ENCODE results near the gene MGAT4B.
A peak's percentile ranks its signal among the peaks of the same experiment; 100 is the strongest.
"Not testable (repeated sequence)": the region's sequence is repeated elsewhere in the genome, so short reads cannot be mapped to it uniquely, and the experiment has no call there.

MGAT4B gene

GRCh38 chr5:179806250-179807048 lies at the start of gene MGAT4B:
Gene MGAT4B, minus strand, starts transcription at chr5:179806866. Its CDS starts 283 bp downstream, at chr5:179806583.
- peak; percentile 32 for DNase-seq

GRCh38 chr5:179854356-179854755 lies 47.7 kb upstream of the MGAT4B start:
- no peak for DNase-seq

- DNase-seq, result no peak
Observed at GRCh38 chr5:179852993-179853547, 46.4 kb upstream of the MGAT4B start.

GRCh38 chr5:179841621-179842020 lies 35.0 kb upstream of the MGAT4B start:
- DNase-seq, result no peak

GRCh38 chr5:179840766-179841165 lies 34.1 kb upstream of the MGAT4B start:
- DNase-seq, result no peak

- no peak for DNase-seq
Observed at GRCh38 chr5:179840321-179840720, 33.7 kb upstream of the MGAT4B start.

GRCh38 chr5:179839328-179840256 lies 32.9 kb upstream of the MGAT4B start:
- no peak for DNase-seq

GRCh38 chr5:179837076-179838011 lies 30.7 kb upstream of the MGAT4B start:
- DNase-seq, result no peak

GRCh38 chr5:179836225-179837019 lies 29.8 kb upstream of the MGAT4B start:
- DNase-seq, result no peak

- not testable (repeated sequence) for DNase-seq
Observed at GRCh38 chr5:179834871-179835270, 28.2 kb upstream of the MGAT4B start.

GRCh38 chr5:179834120-179834519 lies 27.5 kb upstream of the MGAT4B start:
- no peak for DNase-seq

- no peak for DNase-seq
Observed at GRCh38 chr5:179833709-179834070, 27.0 kb upstream of the MGAT4B start.

GRCh38 chr5:179833056-179833708 lies 26.5 kb upstream of the MGAT4B start:
- no peak for DNase-seq

- DNase-seq, result no peak
Observed at GRCh38 chr5:179832039-179832745, 25.5 kb upstream of the MGAT4B start.

- DNase-seq, result no peak
Observed at GRCh38 chr5:179830818-179831468, 24.3 kb upstream of the MGAT4B start.

- DNase-seq, result no peak
Observed at GRCh38 chr5:179829732-179830435, 23.2 kb upstream of the MGAT4B start.

- no peak for DNase-seq
Observed at GRCh38 chr5:179828756-179829421, 22.2 kb upstream of the MGAT4B start.

- DNase-seq, result no peak
Observed at GRCh38 chr5:179827680-179828079, 21.0 kb upstream of the MGAT4B start.

Measured in NCI-H510A (cell line).